Osteoblast (primary cell): ENCODE data around the gene OTULIN. TPM values are rescaled to one million over a fixed set of nuclear protein-coding genes. Genes with fewer than 3 reads are reported as not detected.
A peak's percentile ranks its signal among the peaks of the same experiment; 100 is the strongest.

Source experiments
- DNase-seq: peaks from one replicate; pipeline ENCODE4 v3.0.0; 2011; ENCODE audit warnings: low spot score, mixed read lengths; ENCODE audit not compliant: insufficient read length; ENCODE audit errors: missing footprints
- H2AFZ ChIP-seq: 2 replicates; pipeline ENCODE4 v1.6.0; 2011; ENCODE audit warnings: mild to moderate bottlenecking, low read length
- H3K27ac ChIP-seq: 2 replicates; pipeline ENCODE4 v1.5.1; 2011; ENCODE audit warnings: mild to moderate bottlenecking, low read depth, low read length, moderate library complexity
- H3K27me3 ChIP-seq: 2 replicates; pipeline ENCODE4 v1.6.0; 2012; ENCODE audit warnings: mild to moderate bottlenecking, control low read depth, inconsistent platforms, low read length, moderate library complexity; ENCODE audit not compliant: insufficient read depth
- H3K36me3 ChIP-seq: 2 replicates; pipeline ENCODE4 v1.5.1; 2011; ENCODE audit warnings: mild to moderate bottlenecking, low read length, control low read depth, moderate library complexity; ENCODE audit not compliant: insufficient read depth
- H3K4me1 ChIP-seq: 2 replicates; pipeline ENCODE4 v1.5.1; 2011; ENCODE audit warnings: mild to moderate bottlenecking, low read length, control low read depth, moderate library complexity; ENCODE audit not compliant: insufficient read depth
- H3K4me2 ChIP-seq: 2 replicates; pipeline ENCODE4 v1.6.0; 2011; ENCODE audit warnings: mild to moderate bottlenecking, low read length; ENCODE audit not compliant: insufficient read depth
- H3K4me3 ChIP-seq: fragments of 200-600 bp; sonication (generic); 3 replicates; pipeline ENCODE4 v1.5.1; 2012; ENCODE audit warnings: mild to moderate bottlenecking, low read length, inconsistent platforms; ENCODE audit not compliant: insufficient read depth
- H3K79me2 ChIP-seq: 2 replicates; pipeline ENCODE4 v1.6.0; 2012; ENCODE audit warnings: mild to moderate bottlenecking, low read length, control low read depth, inconsistent platforms; ENCODE audit not compliant: insufficient read depth
- H3K9me3 ChIP-seq: 2 replicates; pipeline ENCODE4 v1.5.1; 2011; ENCODE audit warnings: low read depth, low read length, control low read depth
- H4K20me1 ChIP-seq: 2 replicates; pipeline ENCODE4 v1.6.0; 2012; ENCODE audit warnings: mild to moderate bottlenecking, low read length, control low read depth; ENCODE audit not compliant: insufficient read depth
- total RNA-seq: library from RNA; depleted of rRNA; stranded (reverse); fragments of >200 nt; gene quantifications from 2 replicates; pipeline ENCODE4 v1.2.3, GENCODE V29; 2012
- TF ChIP-seq, protein P1 (sequence below): IDR thresholded peaks from 2 replicates; pipeline ENCODE4 v1.5.1; 2011; ENCODE audit warnings: mild to moderate bottlenecking, low read depth, low read length, moderate library complexity; ENCODE audit errors: extremely low read depth

OTULIN gene
- total RNA-seq, 1 donor, result 29.7 TPM

DNA sequence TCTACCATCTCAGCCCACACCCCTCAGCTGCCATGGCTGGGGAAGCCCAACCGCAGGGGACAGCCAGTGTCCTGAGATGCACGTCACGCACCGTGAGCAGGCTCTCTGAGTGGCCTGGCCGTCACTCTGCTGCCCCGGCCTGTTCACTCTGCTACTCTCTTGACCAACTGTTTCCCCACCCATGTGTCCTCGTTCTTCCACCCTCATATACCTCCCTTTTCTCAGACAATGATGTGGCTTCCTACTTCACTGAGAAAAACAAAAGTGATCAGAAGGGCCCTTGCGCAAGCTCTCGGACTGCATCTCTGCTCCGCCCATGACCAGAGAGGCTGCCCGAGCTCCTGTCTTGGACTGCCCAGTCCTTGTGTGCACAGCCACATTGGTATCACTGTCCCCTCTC, 47.6 kb downstream of the OTULIN start:
- Histone ChIP-seq H3K4me2 (no peak overlapping the region), H4K20me1 (peaks cover 3% of the 10 kb centered on the region), H3K4me1 (peaks cover under 1% of the 10 kb centered on the region), H3K4me3 (no peak overlapping the region), H3K36me3 (peaks cover 86% of the 10 kb centered on the region), H3K27ac (no peak overlapping the region), H3K79me2 (peaks cover 3% of the 10 kb centered on the region), H3K9me3 (no peaks in the 10 kb centered on the region), H2AFZ (no peak overlapping the region), H3K27me3 (no peaks in the 10 kb centered on the region)
- TF ChIP-seq, protein P1, sequence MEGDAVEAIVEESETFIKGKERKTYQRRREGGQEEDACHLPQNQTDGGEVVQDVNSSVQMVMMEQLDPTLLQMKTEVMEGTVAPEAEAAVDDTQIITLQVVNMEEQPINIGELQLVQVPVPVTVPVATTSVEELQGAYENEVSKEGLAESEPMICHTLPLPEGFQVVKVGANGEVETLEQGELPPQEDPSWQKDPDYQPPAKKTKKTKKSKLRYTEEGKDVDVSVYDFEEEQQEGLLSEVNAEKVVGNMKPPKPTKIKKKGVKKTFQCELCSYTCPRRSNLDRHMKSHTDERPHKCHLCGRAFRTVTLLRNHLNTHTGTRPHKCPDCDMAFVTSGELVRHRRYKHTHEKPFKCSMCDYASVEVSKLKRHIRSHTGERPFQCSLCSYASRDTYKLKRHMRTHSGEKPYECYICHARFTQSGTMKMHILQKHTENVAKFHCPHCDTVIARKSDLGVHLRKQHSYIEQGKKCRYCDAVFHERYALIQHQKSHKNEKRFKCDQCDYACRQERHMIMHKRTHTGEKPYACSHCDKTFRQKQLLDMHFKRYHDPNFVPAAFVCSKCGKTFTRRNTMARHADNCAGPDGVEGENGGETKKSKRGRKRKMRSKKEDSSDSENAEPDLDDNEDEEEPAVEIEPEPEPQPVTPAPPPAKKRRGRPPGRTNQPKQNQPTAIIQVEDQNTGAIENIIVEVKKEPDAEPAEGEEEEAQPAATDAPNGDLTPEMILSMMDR, result no peak
- no peak for DNase-seq

DNA sequence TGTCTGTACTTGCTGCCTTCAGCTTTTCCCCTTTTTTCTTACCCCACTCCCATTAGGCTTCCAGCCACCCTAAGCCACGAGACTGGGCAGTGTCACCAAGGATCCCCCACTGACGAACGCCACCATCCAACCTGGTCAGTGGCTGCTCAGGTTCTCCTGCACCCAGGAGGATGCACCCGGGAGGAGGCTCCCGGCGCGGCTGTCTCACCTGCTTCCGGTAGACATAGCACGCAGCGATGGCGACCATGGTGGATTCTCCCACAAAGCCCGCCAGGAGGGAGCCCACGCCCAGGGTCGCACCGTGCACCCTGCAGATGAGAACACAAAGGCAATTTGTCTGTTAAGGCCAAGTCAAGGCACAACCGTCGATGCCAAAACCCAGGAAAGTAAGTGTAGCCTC, 48.1 kb downstream of the OTULIN start:
- Histone ChIP-seq H3K9me3 (no peaks in the 10 kb centered on the region), H3K79me2 (peaks cover 3% of the 10 kb centered on the region), H3K27me3 (no peaks in the 10 kb centered on the region), H3K4me2 (no peak overlapping the region), H2AFZ (no peak overlapping the region), H3K27ac (no peak overlapping the region), H3K4me3 (no peak overlapping the region), H3K4me1 (no peaks in the 10 kb centered on the region), H3K36me3 (peaks cover 86% of the 10 kb centered on the region), H4K20me1 (peaks cover 3% of the 10 kb centered on the region)
- DNase-seq, result no peak
- TF ChIP-seq, protein P1, result no peak

DNA sequence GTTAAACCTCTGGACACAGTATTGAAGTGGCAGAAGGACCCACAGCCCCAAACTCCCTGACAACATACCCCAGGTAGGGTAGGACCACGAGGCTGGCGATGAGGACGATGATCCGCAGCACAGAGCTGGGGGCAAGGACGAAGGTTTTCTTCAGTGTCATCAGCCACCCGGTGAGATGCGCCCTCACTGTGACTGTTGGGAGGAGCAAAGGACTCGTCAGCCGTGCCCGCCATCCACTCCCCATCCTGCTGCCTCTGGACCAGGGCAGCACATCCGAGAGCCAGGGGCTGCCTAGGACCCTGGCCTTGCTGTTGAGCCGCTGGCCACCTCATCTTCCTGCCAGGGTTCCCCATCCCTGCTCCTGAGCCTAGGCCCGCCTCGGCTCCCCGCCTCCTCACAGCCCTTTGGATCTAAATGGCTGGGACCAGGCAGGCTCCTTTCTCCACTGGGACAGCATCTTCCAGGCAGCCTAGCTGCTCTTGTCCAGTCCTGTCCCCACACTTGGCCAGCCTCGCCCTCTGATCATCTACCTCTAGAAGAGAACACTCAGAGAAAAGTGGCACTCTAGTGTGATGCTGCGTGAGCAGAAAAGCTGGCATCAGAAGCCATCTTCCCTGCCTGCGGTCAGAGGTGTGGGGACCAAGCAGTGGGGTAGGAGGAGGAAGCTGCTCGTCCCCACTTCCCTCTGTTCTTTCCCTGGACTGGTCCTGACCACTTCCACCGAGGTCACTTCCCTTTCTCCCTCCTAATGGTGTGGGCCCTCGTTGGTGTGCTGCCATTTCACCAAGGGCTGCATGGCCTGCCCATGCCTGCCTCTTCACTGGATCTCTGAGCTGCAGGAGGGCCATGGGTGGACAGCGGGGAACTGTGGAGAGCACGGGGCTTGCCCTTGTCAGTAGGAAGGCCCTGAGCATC, 49.2 kb downstream of the OTULIN start:
- no peaks in the 10 kb centered on the region for H3K27me3 ChIP-seq
- peaks cover 3% of the 10 kb centered on the region for H4K20me1 ChIP-seq
- no peak overlapping the region for H2AFZ ChIP-seq
- H3K36me3 ChIP-seq, result peaks cover 83% of the 10 kb centered on the region
- H3K4me3 ChIP-seq, result no peak overlapping the region
- no peaks in the 10 kb centered on the region for H3K4me1 ChIP-seq
- H3K9me3 ChIP-seq, result no peaks in the 10 kb centered on the region
- H3K4me2 ChIP-seq, result no peak overlapping the region
- peaks cover 3% of the 10 kb centered on the region for H3K79me2 ChIP-seq
- no peak overlapping the region for H3K27ac ChIP-seq
- DNase-seq, result no peak
- TF ChIP-seq, protein P1, result no peak

DNA sequence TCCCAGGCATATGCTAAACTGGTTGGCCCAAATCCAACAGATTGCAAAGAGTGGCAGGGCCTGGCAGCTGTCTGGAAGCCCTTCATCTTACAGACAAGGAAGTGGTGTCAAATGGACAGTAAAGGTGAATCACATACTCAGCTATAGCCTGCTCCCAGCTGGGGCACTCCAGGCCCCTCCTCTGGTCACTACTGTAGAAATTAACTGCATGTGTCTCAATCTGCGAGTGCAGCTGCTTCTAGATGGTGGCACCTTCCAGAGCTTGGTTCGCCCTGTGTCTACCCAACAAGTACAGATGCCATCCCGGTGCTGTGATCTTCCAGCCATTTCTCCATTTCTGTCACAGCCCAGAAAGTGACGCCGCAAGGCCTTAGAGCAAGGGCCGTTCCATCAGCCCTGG, 50.2 kb downstream of the OTULIN start:
- Histone ChIP-seq H3K79me2 (peaks cover 3% of the 10 kb centered on the region), H3K4me1 (no peaks in the 10 kb centered on the region), H3K36me3 (peaks cover 77% of the 10 kb centered on the region), H4K20me1 (peaks cover 3% of the 10 kb centered on the region), H3K4me2 (no peak overlapping the region), H3K9me3 (no peaks in the 10 kb centered on the region), H3K4me3 (no peak overlapping the region), H3K27ac (peak overlapping the region; percentile 39), H2AFZ (no peak overlapping the region), H3K27me3 (no peaks in the 10 kb centered on the region)
- DNase-seq, result no peak
- TF ChIP-seq, protein P1, result no peak
